ENCODE data around the gene HYAL2. TPM values are rescaled to one million over a fixed set of nuclear protein-coding genes. Genes with fewer than 3 reads are reported as not detected.
"Not testable (repeated sequence)": the region's sequence is repeated elsewhere in the genome, so short reads cannot be mapped to it uniquely, and the experiment has no call there.

Gene HYAL2
- total RNA-seq, 1 donor = 69.1 TPM

GRCh38 chr3:50290161-50290641, 32.3 kb downstream of the HYAL2 start:
- no peak for DNase-seq (ENCODE audit: low read depth)

DNA sequence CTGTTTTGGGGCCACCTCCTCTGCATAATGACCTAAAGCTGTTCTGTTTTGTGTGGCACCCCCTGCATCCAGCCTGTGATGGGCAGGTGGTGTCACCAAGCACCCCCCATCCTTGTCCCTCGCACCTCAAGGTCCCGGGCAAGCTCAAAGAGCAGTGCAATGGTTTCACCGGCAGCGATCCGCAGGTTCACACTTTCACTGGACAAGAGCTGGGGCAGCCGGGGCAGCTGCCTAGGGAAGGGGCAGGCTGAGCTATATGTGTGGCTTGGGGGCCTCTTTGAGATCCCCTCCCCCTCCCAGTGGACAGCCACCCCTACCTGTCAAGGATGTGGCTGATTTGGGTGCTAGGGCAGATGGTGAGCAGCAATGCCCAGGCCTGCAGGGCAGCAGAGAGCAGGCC, 33.4 kb downstream of the HYAL2 start:
- DNase-seq (ENCODE audit: low read depth) = no peak

More at GRCh38 chr3:50290161-50290641, 32.3 kb downstream of the HYAL2 start:
- TF ChIP-seq, protein P1, sequence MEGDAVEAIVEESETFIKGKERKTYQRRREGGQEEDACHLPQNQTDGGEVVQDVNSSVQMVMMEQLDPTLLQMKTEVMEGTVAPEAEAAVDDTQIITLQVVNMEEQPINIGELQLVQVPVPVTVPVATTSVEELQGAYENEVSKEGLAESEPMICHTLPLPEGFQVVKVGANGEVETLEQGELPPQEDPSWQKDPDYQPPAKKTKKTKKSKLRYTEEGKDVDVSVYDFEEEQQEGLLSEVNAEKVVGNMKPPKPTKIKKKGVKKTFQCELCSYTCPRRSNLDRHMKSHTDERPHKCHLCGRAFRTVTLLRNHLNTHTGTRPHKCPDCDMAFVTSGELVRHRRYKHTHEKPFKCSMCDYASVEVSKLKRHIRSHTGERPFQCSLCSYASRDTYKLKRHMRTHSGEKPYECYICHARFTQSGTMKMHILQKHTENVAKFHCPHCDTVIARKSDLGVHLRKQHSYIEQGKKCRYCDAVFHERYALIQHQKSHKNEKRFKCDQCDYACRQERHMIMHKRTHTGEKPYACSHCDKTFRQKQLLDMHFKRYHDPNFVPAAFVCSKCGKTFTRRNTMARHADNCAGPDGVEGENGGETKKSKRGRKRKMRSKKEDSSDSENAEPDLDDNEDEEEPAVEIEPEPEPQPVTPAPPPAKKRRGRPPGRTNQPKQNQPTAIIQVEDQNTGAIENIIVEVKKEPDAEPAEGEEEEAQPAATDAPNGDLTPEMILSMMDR (IDR thresholded peaks at IDR 0.05; ENCODE audit: insufficient read depth, low read depth, low read length) = no peak
- no peak overlapping the region for H3K4me3 ChIP-seq (ENCODE audit: low read depth, low read length)

GRCh38 chr3:50288387-50289007, 34.0 kb downstream of the HYAL2 start:
- DNase-seq (ENCODE audit: low read depth) = no peak
- TF ChIP-seq, protein P1 (IDR thresholded peaks at IDR 0.05; ENCODE audit: insufficient read depth, low read depth, low read length) = no peak
- H3K4me3 ChIP-seq (ENCODE audit: low read depth, low read length) = no peak overlapping the region

More for the DNA sequence above, 33.4 kb downstream of the HYAL2 start:
- TF ChIP-seq, protein P1 (IDR thresholded peaks at IDR 0.05; ENCODE audit: insufficient read depth, low read depth, low read length) = no peak
- H3K4me3 ChIP-seq (ENCODE audit: low read depth, low read length) = no peak overlapping the region

DNA sequence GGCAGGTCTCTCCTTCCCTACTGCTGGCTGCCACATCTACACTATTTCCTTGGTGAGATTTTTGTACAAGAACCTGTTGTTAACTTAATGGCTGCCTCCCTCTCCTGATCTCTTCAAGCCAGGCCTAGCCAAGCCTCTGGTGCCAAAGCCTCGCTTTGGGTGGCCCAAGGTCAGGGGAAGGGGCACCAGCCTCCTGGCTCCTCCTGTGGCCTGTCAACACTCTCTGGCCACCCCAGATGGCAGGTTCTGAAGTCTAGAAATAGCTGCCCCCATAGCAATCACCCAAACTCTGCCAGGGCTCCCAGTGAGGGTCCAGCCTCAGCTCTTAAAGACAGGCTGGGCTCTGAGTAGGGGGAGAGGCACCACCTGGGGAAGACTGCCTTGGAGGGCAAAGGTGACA, 35.3 kb downstream of the HYAL2 start:
- no peak overlapping the region for H3K4me3 ChIP-seq (ENCODE audit: low read depth, low read length)
- DNase-seq (ENCODE audit: low read depth) = no peak
- TF ChIP-seq, protein P1 (IDR thresholded peaks at IDR 0.05; ENCODE audit: insufficient read depth, low read depth, low read length) = no peak

DNA sequence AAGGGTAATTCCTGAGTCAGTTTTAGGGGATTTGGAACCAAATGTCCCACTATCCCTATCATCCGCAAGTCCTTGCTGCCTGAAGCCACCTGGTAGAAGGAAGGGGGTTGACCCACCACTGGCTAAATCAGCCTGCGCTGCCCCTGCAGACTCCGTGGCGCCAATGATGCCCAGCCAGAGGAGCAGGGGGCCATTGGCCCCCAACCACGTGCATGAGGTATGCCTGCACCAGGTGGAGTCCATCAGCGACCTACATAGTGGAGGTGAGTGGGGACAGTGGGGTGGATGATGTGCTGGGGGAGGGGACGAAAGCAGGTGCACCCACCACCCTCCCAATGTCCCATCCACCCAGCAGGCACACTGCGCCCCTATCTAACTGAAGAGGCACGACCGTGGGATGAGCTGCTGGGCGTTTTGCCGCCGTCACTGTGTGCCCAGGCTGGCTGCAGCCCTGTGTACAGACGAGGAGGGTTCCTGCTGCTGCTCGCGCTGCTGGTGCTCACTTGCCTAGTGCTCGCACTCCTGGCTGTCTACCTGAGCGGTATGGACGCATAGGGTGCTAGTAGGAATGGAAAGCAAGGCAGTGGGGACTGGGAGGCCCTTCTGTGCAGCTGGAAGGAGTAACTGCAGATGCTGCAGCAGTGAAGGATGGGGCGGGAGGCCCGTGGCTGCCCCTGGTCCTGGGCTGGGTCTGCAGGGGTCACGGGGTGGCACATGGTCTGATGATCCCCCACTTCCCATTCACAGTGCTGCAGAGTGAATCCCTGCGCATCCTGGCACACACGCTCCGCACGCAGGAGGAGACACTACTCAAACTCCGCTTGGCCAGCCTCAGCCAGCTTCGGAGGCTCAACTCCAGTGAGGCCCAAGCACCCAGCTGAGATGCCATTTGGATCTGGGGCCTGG, 36.0 kb downstream of the HYAL2 start:
- no peak for DNase-seq (ENCODE audit: low read depth)
- no peak overlapping the region for H3K4me3 ChIP-seq (ENCODE audit: low read depth, low read length)
- TF ChIP-seq, protein P1 (IDR thresholded peaks at IDR 0.05; ENCODE audit: insufficient read depth, low read depth, low read length) = no peak

DNA sequence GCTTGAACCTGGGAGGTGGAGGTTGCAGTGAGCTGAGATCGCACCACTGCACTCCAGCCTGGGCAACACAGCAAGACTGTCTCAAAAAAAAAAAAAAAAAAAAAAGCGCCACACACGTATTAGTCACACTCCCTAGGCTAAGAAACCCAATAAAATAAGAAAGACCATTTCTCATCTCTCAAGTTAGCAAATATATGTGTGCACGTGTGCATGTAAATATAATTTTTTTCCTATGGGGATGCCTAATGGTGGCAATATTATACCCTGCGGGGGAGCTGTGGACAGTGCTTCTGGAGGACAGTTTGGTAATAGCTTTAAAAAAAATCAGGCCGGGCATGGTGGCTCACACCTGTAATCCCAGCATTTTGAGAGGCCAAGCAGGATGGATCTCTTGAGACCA, 38.4 kb downstream of the HYAL2 start:
- DNase-seq (ENCODE audit: low read depth); H3K4me3 ChIP-seq (ENCODE audit: low read depth, low read length): not testable (repeated sequence)

Measured in fibroblast of villous mesenchyme (primary cell).